Cardiac muscle cell (in vitro differentiated cells and primary cell): ENCODE data around the gene SNW1. TPM values are rescaled to one million over a fixed set of nuclear protein-coding genes. Genes with fewer than 3 reads are reported as not detected.
"Not testable (repeated sequence)": the region's sequence is repeated elsewhere in the genome, so short reads cannot be mapped to it uniquely, and the experiment has no call there.

ENCODE experiments used
- DNase-seq, 2 donors: peaks; one replicate each; pipeline versions ENCODE4 v3.0.0 to v3.0.0-alpha.2; 2010 to 2017; ENCODE audit warnings: low read depth in 1 of 2, low spot score in 1 of 2
- H3K27ac ChIP-seq: fragments of 200-600 bp; sonication (generic); 2 replicates; pipeline ENCODE4 v1.5.1; 2016
- H3K27me3 ChIP-seq: fragments of 200-600 bp; sonication (generic); 2 replicates; pipeline ENCODE4 v1.6.0; 2016; ENCODE audit warnings: control low read depth
- H3K36me3 ChIP-seq: fragments of 200-600 bp; sonication (generic); 2 replicates; pipeline ENCODE4 v1.5.1; 2016; ENCODE audit warnings: control low read depth
- H3K4me1 ChIP-seq: fragments of 200-600 bp; sonication (generic); 2 replicates; pipeline ENCODE4 v1.8.1; 2017; ENCODE audit warnings: low read depth, mild to moderate bottlenecking, mixed run types
- H3K4me3 ChIP-seq: fragments of 200-600 bp; sonication (generic); 2 replicates; pipeline ENCODE4 v1.5.1; 2016; ENCODE audit warnings: mild to moderate bottlenecking
- H3K9me3 ChIP-seq: fragments of 200-600 bp; sonication (generic); 2 replicates; pipeline ENCODE4 v1.5.1; 2017; ENCODE audit warnings: low read depth, mild to moderate bottlenecking, control low read depth
- polyA plus RNA-seq: library from polyadenylated mRNA; unstranded; fragments of >200 nt; fragmentation: Nextera tagmentation; extraction: Ambion mirVana; gene quantifications from 2 replicates; pipeline ENCODE4 v1.2.1, GENCODE V29; 2016
- total RNA-seq: library from RNA; depleted of rRNA; stranded (reverse); fragments of >200 nt; gene quantifications from 2 replicates; pipeline ENCODE4 v1.2.3, GENCODE V29; 2016
- TF ChIP-seq, protein P1 (sequence below): IDR thresholded peaks from 2 replicates; pipeline ENCODE4 v1.5.1; 2012; ENCODE audit warnings: low read depth, mild to moderate bottlenecking, low read length

The SNW1 gene
- total and polyA plus RNA-seq, 2 experiments from 2014 or later = 63.3 to 66.7 TPM

DNA sequence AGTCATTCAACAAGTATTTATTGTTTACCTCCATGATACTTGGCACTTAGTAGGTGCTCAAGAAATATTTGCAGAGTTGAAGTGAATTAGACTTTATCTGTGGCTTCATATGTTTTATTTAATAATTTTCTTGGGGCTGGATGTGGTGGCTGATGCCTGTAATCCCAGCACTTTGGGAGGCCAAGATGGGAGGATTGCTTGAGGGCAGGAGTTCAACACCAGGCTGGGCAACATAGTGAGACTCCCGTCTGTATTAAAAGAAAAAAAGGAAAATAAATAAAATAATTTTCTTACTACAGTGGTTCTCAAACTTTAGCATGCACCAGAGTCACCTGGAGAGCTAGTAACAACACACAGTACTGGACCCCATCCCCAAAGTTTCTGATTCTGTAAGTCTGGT lies 39.9 kb upstream of the SNW1 start:
- no peaks in the 10 kb centered on the region for H3K4me1 ChIP-seq
- no peak for DNase-seq
- H3K4me3 ChIP-seq = peak overlapping the region; percentile 69
- peak overlapping the region; percentile 94 for H3K27ac ChIP-seq
- no peaks in the 10 kb centered on the region for H3K27me3 ChIP-seq
- no peaks in the 10 kb centered on the region for H3K9me3 ChIP-seq
- H3K36me3 ChIP-seq = no peaks in the 10 kb centered on the region
- TF ChIP-seq, protein P1, sequence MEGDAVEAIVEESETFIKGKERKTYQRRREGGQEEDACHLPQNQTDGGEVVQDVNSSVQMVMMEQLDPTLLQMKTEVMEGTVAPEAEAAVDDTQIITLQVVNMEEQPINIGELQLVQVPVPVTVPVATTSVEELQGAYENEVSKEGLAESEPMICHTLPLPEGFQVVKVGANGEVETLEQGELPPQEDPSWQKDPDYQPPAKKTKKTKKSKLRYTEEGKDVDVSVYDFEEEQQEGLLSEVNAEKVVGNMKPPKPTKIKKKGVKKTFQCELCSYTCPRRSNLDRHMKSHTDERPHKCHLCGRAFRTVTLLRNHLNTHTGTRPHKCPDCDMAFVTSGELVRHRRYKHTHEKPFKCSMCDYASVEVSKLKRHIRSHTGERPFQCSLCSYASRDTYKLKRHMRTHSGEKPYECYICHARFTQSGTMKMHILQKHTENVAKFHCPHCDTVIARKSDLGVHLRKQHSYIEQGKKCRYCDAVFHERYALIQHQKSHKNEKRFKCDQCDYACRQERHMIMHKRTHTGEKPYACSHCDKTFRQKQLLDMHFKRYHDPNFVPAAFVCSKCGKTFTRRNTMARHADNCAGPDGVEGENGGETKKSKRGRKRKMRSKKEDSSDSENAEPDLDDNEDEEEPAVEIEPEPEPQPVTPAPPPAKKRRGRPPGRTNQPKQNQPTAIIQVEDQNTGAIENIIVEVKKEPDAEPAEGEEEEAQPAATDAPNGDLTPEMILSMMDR = no peak

DNA sequence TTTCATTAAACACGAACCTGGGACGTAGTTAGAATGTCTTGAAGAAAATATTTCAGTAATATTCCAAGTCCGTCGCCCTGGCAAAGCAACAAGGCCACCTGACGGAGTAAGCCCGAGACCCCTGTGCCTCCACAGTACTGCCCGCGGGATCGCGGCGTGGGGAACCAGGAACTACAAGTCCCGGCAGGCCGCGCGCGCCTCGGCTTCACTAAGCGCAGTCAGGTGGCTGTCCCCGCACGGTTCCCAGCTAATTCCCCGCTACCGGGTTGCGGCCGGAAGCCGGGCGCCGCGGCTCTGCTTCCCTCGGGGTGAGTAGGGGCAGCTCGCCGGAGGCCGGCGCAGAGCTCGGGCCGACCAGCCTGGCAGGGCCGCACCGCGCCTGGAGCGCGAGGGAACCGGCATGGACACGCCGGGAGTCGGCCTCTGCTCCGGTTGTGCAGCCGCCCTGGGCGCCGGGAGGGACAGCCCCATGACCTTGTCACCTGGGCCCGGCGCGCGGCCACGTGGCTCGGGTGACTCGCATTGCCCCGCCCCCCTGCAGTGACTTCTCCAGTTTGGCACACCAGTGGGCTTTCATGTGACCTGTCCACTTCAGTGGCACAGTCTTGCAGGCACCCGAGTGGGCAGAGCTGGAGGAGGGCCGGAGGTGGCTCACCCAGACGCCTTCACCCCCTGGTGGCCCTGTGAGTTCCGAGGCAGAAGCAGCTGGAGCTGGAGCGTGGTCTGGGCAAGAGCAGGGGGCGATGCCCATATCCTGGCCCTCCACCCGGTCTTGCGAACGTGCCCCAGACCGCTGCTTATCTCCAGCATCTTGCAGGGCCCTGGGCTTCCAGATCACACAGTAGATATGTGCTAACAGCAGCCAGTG lies 39.1 kb upstream of the SNW1 start, which contains the start of gene ADCK1:
Gene ADCK1, plus strand, starts transcription at position 247 of the 868 bp plus-strand sequence. CDS start 18,870 bp downstream, outside the sequence.
- H3K4me1 ChIP-seq = no peaks in the 10 kb centered on the region
- no peaks in the 10 kb centered on the region for H3K36me3 ChIP-seq
- no peaks in the 10 kb centered on the region for H3K9me3 ChIP-seq
- no peaks in the 10 kb centered on the region for H3K27me3 ChIP-seq
- DNase-seq = peak; percentile 83 to 92
- peak within 1 kb of the TSS; percentile 94 for H3K27ac ChIP-seq
- H3K4me3 ChIP-seq = peak within 1 kb of the TSS; percentile 69
- TF ChIP-seq, protein P1 = peak; percentile 63

DNA sequence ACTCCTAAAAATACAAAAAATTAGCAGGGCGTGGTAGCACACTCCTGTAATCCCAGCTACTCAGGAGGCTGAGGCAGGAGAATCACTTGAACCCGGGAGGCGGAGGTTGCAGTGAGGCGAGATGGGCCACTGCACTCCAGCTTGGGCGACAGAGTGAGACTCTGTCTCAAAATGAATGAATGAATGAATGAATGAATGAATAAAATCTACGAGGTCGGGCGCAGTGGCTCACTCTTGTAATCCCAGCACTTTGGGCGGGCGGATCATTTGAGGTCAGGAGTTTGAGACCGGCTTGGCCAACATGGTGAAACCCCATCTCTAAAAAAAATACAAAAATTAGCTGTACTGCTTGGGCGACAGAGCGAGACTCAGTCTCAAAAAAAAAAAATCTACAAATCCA lies 38.5 kb upstream of the SNW1 start:
- not testable (repeated sequence) for H3K9me3 ChIP-seq, DNase-seq, H3K4me1 ChIP-seq, H3K27me3 ChIP-seq, H3K36me3 ChIP-seq
- Histone ChIP-seq H3K4me3 (peak overlapping the region; percentile 69), H3K27ac (peak overlapping the region; percentile 94)

DNA sequence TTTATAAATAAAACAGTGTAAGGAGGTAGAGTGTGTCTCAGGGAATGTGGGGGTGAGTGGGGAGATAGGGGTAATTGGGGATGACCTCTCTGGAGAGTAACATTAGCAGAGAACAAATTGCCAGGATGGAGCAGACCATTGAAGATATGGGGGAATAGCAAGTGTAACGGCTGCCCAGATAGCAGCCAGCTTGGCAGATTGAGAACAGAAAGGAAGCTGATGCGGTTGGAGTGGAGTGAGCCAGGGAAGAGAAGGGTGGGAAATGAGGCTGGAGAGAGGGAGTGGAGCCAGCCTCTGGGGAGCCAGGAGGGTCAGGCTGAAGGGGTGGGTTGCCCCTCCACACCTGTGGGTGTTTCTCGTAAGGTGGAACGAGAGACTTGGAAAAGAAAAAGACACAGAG lies 33.4 kb upstream of the SNW1 start:
- TF ChIP-seq, protein P1 = no peak
- Histone ChIP-seq H3K36me3 (no peaks in the 10 kb centered on the region), H3K27ac (no peak overlapping the region), H3K4me1 (no peaks in the 10 kb centered on the region), H3K4me3 (no peak overlapping the region), H3K27me3 (no peaks in the 10 kb centered on the region), H3K9me3 (no peaks in the 10 kb centered on the region)
- DNase-seq = no peak

DNA sequence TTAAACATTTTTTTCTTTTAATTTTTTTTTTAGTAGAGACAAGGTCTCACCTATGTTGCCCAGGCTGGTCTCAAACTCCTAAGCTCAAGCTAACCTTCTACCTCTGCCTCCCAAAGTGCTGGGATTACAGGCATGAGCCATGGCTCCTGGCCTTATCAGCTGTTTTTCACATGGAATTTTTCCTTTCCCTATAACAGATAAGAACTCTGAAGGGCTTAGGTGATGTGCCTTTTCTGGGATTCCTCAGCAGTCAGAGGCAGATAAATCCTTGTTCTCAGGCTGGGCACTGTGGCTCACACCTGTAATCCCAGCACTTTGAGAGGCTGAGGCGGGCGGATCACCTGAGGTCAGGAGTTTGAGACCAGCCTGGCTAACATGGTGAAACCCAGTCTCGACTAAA lies 32.3 kb upstream of the SNW1 start:
- not testable (repeated sequence) for H3K4me3 ChIP-seq, H3K27ac ChIP-seq, H3K9me3 ChIP-seq, H3K4me1 ChIP-seq, H3K27me3 ChIP-seq, H3K36me3 ChIP-seq
- peak in 1 of 2 donors; percentile 6 for DNase-seq

DNA sequence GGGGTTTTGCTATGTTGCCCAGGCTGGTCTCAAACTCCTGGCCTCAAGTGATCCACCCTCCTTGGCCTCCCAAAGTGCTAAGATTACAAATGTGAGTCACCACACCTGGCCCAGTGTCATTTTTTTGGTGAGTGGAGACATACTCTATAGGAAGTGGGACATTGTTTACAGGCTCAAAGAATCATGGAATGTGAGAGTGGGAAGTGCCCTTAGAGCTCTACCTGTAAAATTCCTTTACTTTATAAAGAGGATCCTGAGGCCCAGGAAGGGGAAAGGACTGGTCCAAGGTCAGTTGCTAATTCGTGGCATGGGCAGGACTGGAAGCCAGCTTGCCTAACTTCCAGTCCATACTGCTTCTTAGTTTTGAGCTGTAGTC lies 30.3 kb upstream of the SNW1 start:
- Histone ChIP-seq H3K4me3 (no peak overlapping the region), H3K27me3 (no peaks in the 10 kb centered on the region), H3K9me3 (no peaks in the 10 kb centered on the region), H3K36me3 (no peaks in the 10 kb centered on the region), H3K27ac (no peak overlapping the region), H3K4me1 (no peaks in the 10 kb centered on the region)
- TF ChIP-seq, protein P1 = no peak
- no peak for DNase-seq
